HG02973 (cell line): Measurements from ENCODE around the gene VWA7.
A peak's percentile ranks its signal among the peaks of the same experiment; 100 is the strongest.

Source experiments
- ATAC-seq: cut with Tn5 transposase; IDR thresholded peaks from one replicate; pipeline ENCODE4 v1.9.1; 2021; ENCODE audit warnings: moderate library complexity; ENCODE audit not compliant: unreplicated experiment

VWA7 gene

DNA sequence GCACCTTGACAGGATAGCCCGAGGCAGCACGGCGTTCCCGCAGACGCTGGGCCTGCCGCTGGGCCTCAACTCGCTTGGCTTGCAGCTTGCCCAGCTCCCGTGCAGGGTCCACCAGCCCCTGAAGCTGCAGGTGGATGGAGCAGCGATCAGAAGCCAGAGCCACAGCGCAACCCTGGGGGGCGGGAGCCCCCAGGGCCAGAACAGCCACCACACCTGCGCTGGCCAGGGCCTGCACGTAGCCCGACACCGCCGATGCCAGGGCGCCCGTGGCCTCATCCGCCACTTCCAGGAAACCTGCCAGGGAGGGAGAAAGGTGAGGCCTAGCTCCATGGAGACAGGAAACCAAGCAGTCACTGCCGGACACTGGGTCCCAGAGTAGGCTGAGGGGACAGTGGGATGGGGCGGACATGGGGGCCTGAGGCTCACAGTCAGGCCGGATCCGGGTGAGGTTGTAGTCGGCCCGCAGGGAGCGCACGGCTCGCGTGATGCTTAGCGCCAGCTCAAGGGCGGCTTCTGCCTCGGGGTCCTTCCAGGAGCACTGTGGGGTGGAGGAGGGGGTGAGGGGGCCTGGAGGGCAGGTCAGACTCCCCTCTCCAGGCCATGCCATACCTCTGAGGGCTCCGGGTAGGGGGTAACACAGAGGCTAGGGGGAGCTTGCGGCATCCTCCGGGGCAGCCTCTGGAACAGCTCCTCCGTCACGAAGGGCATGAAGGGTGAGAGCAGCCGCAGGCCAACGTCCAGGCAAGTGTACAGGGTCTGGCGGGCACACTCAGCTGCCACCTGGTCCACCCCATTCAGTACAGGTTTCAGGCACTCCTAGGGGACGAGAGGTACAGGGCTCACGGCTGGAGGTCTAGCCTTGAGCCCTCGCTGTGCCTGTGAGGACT is 2.1 kb upstream of the VWA7 start:
- no peak for ATAC-seq

- ATAC-seq, result no peak
Observed at GRCh38 chr6:31778193-31778592, 1.1 kb upstream of the VWA7 start.

GRCh38 chr6:31777667-31778050 is 531 bp upstream of the VWA7 start:
- ATAC-seq, result no peak

GRCh38 chr6:31776485-31776988 is 591 bp downstream of the VWA7 start:
- peak; percentile 9 for ATAC-seq

DNA sequence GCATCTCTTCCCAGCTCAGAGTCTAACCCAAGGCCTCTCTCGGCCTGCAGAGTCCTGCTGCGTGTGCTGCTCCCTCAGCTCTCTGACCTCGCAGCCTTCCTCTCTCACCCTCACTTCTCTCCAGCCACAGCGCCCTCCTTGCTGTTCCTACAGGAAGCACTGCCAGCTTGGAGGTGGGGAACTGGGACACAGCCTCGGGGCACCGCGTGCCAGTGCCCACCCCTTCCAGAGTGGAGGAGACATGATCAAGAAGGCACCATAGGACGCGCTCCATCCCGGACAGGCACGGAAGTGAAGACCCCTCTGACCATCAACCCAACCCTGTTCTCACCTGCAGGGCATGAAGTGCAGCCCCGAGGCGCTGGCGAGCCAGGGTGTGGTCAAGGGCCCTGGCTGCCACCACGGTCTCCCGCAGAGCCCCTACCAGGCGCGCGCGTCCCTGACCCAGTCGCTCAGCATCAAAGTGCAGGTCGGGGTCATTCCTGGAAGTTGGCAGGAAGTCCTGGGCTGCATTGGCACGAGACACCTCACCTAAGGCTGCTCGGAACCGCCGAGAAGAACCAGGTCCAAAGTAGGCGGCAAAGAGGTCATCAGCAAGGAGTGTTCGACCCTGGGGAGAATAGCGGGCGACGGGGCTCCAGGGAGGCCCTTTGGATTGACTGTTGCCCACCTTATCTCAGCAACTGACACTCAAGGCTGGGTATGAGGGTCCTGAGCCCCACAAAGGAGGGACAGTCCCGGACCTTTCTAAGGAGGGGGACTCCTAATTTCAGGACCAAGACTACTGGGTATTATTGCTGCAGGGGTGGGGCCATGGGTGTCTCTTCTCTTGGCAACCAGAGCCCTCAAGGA is 1.3 kb downstream of the VWA7 start:
- ATAC-seq, result no peak

DNA sequence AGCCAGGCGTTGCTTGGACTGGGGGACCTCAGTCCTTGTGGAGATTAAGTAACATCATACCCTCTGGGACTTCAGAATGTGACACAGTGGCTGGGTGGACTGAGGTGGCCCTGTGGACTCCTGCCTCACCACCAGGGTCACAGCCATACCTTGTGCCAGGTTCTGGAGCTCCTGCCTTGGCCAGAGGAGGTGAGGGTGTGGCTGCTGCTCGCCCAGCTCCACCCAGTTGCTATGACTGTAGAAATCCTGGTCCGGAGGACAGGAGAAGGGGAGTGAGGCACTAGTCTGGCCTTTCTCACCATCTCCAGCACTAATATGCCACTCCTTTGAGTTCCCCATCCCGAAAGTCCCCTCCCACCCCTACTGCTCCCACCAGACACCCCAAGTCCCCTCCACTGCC is 1.9 kb downstream of the VWA7 start:
- no peak for ATAC-seq

DNA sequence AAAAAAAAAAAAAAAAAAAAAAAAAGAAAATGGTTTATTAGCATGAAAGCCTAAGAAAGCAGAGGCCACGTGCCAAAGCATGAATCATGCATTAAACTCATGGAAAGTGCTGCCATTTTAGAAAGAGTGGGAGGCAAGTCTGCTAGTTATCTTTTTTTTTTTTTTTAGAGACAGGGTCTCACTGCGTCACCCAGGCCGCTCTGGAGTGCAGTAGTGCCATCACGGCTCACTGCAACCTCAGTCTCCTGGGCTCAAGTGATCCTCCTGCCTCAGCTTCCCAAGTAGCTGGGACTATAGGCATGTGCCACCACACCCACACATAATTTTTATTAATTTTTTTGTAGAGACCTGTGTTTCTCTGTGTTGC is 5.2 kb downstream of the VWA7 start:
- ATAC-seq, result no peak

GRCh38 chr6:31770860-31771259 is 6.3 kb downstream of the VWA7 start:
- ATAC-seq, result no peak

GRCh38 chr6:31769684-31770371 is 7.3 kb downstream of the VWA7 start:
- no peak for ATAC-seq

- ATAC-seq, result no peak
Observed at GRCh38 chr6:31768363-31769257, 8.5 kb downstream of the VWA7 start.

DNA sequence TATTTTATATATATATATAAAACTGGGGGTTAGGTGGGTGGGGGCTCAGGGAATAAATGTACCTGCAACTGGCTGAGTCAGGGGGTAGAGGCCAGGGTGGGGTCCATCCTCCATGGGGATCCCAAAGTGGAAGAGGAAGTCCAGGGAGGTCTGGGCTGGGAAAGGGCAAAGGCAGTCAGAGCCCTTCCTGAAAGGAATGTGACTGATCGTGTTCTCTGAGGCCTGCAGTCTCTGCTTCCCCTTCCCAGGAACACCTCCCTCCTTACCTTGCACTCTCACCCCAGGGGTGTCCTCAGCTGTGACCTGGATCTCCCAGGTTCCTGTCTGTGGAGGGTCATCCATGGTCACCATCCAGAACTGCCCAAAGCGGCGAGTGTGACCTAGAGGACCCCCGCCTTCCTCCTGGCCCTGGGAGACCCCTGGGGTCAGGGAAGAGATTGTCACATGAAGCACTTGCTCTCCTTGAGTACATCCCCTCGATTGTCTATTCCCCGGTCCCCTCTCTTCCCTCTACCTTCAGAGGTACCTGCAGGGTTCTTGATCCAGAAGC is 10.0 kb downstream of the VWA7 start:
- no peak for ATAC-seq

DNA sequence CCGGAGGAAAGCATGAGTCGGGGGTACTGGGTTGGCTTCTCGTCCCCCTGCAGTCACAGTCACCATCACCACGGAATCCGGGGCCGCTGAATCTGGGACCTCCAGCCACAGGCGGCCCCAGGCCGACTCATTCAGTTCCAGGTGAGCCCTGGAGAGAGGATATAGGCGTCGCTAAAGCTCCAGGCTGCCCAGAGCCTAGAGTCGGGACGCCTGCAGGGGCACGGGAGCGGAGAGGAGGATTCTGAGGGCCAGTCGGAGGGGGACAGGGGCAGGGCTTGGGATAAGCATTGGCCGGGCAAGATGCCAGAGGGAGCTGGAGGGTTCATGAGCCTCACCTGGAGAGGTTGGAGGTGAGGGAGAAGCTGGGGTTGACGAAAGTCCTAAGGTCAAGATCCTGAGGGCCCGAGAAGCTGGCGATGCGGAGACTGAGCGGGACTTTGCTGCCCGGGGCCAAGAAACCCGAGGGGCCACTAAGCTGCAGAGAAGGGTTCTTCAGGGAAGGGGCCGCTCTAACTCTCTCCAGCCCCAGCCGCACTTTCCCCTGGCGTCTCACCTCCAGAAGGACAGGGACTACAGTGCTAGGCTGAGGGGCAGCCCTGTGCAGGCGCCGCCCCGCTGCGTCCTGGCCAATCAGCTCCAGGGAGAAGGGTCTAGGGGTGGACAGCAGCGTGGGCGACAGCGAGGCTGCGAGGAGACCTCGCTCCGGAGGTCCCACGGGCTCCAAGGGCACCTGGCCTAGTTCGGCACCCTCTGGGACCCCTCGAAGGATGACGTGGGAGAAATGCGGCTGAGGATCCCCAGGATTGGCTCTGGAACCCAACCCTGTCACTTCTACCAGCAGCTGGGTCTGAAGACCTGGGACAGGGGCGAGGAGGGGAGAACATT is 11.0 kb downstream of the VWA7 start:
- ATAC-seq, result no peak

DNA sequence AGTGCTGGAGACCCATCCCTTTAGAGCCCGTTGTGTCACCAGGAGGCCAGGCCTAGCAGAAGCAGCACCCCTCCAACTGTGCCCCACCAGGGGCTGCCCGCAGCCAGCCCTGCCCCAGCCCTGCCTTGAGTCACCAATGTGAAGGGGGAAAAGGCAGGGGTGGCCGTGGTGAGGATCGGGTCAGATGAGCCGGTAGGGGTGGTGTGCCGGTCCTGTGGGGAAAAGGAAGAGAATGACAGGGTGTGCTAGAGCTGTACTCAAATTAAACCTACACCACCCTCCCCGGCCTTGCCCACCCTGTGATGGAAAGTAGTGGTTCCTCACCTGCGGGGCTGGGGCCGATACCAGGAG is 11.6 kb downstream of the VWA7 start:
- no peak for ATAC-seq

GRCh38 chr6:31764198-31764597 is 12.9 kb downstream of the VWA7 start:
- ATAC-seq, result no peak

DNA sequence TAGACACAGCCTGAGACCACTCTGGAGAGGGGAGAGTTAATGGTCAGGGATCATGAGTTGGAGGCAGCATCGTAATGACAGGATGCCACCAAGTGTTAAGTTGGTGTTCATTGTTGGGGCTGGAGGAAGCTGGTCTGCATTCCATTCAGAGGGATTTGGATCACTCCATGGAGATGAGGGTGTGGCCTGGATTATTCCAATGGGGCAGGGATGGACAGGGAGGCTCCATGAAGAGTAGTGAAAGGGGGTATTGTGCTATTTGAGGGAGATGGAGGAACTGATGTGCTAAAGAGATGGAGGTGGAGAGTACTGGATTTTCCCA is 13.5 kb downstream of the VWA7 start:
- no peak for ATAC-seq

GRCh38 chr6:31762878-31763618 is 14.1 kb downstream of the VWA7 start:
- ATAC-seq, result no peak

- no peak for ATAC-seq
Observed at GRCh38 chr6:31762356-31762755, 14.8 kb downstream of the VWA7 start, which contains the start of gene SAPCD1. TSS of gene SAPCD1 (plus strand) at chr6:31762656. CDS start at chr6:31763055, 399 bp downstream.

DNA sequence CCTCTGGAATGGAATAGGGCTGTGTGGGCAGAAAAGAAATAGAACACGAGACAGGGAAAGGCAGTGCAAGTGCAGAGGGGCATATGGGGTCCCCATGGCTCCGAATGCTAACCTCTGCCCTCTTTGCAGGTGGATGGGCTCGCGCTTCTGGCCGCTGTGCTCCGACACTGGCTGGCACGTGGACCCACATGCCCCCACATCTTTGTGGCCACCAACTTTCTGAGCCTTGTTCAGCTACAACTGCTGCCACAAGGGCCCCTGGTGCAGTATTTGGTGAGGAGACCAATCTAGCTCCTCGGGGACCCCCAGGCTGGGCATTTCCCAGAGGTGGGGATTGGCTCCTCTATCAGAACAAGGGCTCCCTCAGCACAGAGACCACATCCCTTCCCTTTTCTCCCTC is 15.8 kb downstream of the VWA7 start:
- ATAC-seq, result no peak

DNA sequence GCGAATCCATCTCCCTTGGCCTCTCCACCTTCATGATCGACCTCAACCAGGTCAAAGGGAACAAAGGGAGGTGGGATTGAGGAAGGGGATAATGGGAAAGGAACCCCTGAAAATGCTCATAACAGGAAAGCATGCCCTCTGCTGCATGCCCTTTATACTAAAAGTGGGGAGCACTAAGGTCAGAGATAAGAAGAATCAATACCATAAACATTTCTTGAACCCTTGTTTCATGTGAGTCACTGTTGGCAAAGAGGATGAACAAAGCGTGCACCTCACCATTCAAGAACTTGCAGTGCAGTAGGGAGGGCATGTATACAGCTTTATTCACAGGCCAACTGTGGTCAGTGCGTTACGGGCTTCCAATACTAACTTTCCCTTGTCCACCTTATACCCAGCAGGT is 16.3 kb downstream of the VWA7 start:
- no peak for ATAC-seq
